ENCODE measurements around the gene IL13.

GRCh38 chr5:132704875-132705274, 46.9 kb downstream of the IL13 start:
- no peak for TF ChIP-seq L3MBTL2 (conservative IDR thresholded peaks at IDR 0.05)
- no peak for TF ChIP-seq SP1 (IDR thresholded peaks at IDR 0.05)
- no peak for TF ChIP-seq FOXM1 (IDR thresholded peaks at IDR 0.05; ENCODE audit: borderline replicate concordance)
- TF ChIP-seq BHLHE40 (IDR thresholded peaks at IDR 0.05; ENCODE audit: borderline replicate concordance), result no peak
